ENCODE measurements around the gene TLL1. TPM values are rescaled to one million over a fixed set of nuclear protein-coding genes. Genes with fewer than 3 reads are reported as not detected.

Gene TLL1
- total and polyA plus RNA-seq, 4 donors, result 0.04 to 0.25 (median 0.05) TPM; not detected in 1

- no peak for TF ChIP-seq REST (IDR thresholded peaks at IDR 0.05)
- TF ChIP-seq YY1 (IDR thresholded peaks at IDR 0.05), result no peak
Observed at GRCh38 chr4:166092797-166093290, 219.8 kb downstream of the TLL1 start (continued).

DNA sequence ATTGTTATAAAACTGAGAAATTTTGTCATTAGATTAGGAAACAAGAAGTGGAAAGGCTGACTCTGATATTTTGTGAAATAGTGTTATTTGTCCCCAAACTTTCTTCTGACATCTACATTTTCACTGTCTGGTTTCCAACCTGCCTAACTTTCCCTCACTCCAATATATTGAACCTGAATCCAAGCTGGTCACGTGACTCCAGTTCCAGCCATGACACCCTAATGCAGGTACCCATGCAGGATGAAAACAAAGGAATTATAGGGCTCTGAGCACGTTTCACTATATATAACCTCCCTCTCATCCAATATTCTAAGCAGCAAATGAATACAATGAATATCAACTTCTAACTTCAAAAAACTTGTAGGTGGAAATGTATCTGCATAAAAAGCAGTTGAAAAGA lies 231.6 kb downstream of the TLL1 start:
- Histone ChIP-seq H3K27me3 (ENCODE audit: control insufficient read depth in 4 of 4, insufficient read depth in 4 of 4, low read length in 3 of 4) (peaks cover 0 to 3% (median 0%) of the 10 kb centered on the region in 4 donors), H3K9ac (ENCODE audit: low read depth in 1 of 2, low read length in 2 of 2) (no peak overlapping the region), H3K4me3 (ENCODE audit: low read depth in 1 of 3, low read length in 3 of 3) (no peak overlapping the region), H3K27ac (ENCODE audit: low read depth in 1 of 2, low read length in 2 of 2) (no peak overlapping the region), H3K36me3 (ENCODE audit: control insufficient read depth in 4 of 4, insufficient read depth in 3 of 4, low read depth in 1 of 4, low read length in 3 of 4) (no peaks in the 10 kb centered on the region), H3K4me1 (ENCODE audit: control insufficient read depth in 4 of 4, insufficient read depth in 4 of 4, low read length in 3 of 4) (no peaks in the 10 kb centered on the region), H3K9me3 (ENCODE audit: control insufficient read depth in 4 of 4, low read length in 3 of 4) (no peaks in the 10 kb centered on the region)
- WGBS, result 59% methylated on average over 2 of the region's 2 CpGs
- DNase-seq (ENCODE audit: low spot score), result no peak
- TF ChIP-seq FOXA2 (IDR thresholded peaks at IDR 0.05) (no peak), SP1 (IDR thresholded peaks at IDR 0.05) (no peak), REST (IDR thresholded peaks at IDR 0.05) (no peak), RXRA (IDR thresholded peaks at IDR 0.05) (no peak), GABPA (IDR thresholded peaks at IDR 0.05 in 1 of 2, conservative IDR thresholded peaks at IDR 0.05 in 1 of 2) (no peak)
- TF ChIP-seq, protein P1, sequence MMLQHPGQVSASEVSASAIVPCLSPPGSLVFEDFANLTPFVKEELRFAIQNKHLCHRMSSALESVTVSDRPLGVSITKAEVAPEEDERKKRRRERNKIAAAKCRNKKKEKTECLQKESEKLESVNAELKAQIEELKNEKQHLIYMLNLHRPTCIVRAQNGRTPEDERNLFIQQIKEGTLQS (IDR thresholded peaks at IDR 0.05), result no peak

DNA sequence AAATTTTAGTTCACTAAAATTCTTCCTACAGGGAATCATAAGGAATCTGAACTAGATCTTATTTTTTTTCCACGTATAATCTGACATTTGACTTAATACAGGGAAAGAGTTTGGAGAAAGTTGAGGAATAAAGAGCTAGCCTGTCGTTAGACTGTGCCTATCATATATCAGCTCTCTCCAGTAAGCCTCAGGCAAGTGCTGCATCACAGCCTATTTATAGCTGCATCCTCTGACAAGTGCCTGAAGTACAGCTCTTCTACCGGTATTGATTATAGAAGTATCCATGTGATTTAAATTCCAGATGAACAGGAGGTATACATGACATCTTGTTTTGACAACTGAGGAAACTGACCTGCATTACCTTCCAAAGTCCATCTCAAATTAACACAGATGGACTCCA lies 248.9 kb downstream of the TLL1 start:
- WGBS, result 65% methylated on average over 3 of the region's 3 CpGs

More for the DNA sequence above, 248.9 kb downstream of the TLL1 start:
- no peaks in the 10 kb centered on the region for H3K4me1 ChIP-seq (ENCODE audit: control insufficient read depth in 4 of 4, insufficient read depth in 4 of 4, low read length in 3 of 4)
- TF ChIP-seq REST (IDR thresholded peaks at IDR 0.05), result no peak
- no peak for TF ChIP-seq SP1 (IDR thresholded peaks at IDR 0.05)
- no peak for TF ChIP-seq GABPA (IDR thresholded peaks at IDR 0.05 in 1 of 2, conservative IDR thresholded peaks at IDR 0.05 in 1 of 2)
- TF ChIP-seq YY1 (IDR thresholded peaks at IDR 0.05), result no peak
- no peak for TF ChIP-seq FOXA1 (IDR thresholded peaks at IDR 0.05)
- no peak for TF ChIP-seq TAF1 (conservative IDR thresholded peaks at IDR 0.05)
- TF ChIP-seq FOXA2 (IDR thresholded peaks at IDR 0.05), result no peak
- no peak for TF ChIP-seq NR2F2 (IDR thresholded peaks at IDR 0.05)
- TF ChIP-seq RXRA (IDR thresholded peaks at IDR 0.05), result no peak
- TF ChIP-seq RAD21 (IDR thresholded peaks at IDR 0.05), result no peak
- TF ChIP-seq, protein P2, sequence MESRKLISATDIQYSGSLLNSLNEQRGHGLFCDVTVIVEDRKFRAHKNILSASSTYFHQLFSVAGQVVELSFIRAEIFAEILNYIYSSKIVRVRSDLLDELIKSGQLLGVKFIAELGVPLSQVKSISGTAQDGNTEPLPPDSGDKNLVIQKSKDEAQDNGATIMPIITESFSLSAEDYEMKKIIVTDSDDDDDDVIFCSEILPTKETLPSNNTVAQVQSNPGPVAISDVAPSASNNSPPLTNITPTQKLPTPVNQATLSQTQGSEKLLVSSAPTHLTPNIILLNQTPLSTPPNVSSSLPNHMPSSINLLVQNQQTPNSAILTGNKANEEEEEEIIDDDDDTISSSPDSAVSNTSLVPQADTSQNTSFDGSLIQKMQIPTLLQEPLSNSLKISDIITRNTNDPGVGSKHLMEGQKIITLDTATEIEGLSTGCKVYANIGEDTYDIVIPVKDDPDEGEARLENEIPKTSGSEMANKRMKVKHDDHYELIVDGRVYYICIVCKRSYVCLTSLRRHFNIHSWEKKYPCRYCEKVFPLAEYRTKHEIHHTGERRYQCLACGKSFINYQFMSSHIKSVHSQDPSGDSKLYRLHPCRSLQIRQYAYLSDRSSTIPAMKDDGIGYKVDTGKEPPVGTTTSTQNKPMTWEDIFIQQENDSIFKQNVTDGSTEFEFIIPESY (IDR thresholded peaks at IDR 0.05), result no peak
- TF ChIP-seq EGR1 (IDR thresholded peaks at IDR 0.05; ENCODE audit: low read depth in 2 of 2), result no peak
- TF ChIP-seq, protein P1 (IDR thresholded peaks at IDR 0.05), result no peak
- H3K27ac ChIP-seq (ENCODE audit: low read depth in 1 of 2, low read length in 2 of 2), result no peak overlapping the region
- no peak for DNase-seq (ENCODE audit: low spot score)
- H3K9me3 ChIP-seq (ENCODE audit: control insufficient read depth in 4 of 4, low read length in 3 of 4), result peaks cover 0 to 2% (median 0%) of the 10 kb centered on the region in 4 donors
- H3K4me3 ChIP-seq (ENCODE audit: low read depth in 1 of 3, low read length in 3 of 3), result no peak overlapping the region
- no peaks in the 10 kb centered on the region for H3K36me3 ChIP-seq (ENCODE audit: control insufficient read depth in 4 of 4, insufficient read depth in 3 of 4, low read depth in 1 of 4, low read length in 3 of 4)
- no peak overlapping the region for H3K9ac ChIP-seq (ENCODE audit: low read depth in 1 of 2, low read length in 2 of 2)
- no peaks in the 10 kb centered on the region for H3K27me3 ChIP-seq (ENCODE audit: control insufficient read depth in 4 of 4, insufficient read depth in 4 of 4, low read length in 3 of 4)
